CD14-positive monocyte (primary cell): ENCODE measurements around the gene CDK18. TPM values are rescaled to one million over a fixed set of nuclear protein-coding genes. Genes with fewer than 3 reads are reported as not detected.

Experiments
- DNase-seq, 3 donors: peaks; one replicate each; pipeline ENCODE4 v3.0.0-alpha.2; 2011 to 2022
- H2AFZ ChIP-seq: 2 replicates; pipeline ENCODE4 v1.6.0; 2012; ENCODE audit warnings: mild to moderate bottlenecking, low read depth, low read length, inconsistent platforms; ENCODE audit not compliant: insufficient read depth, poor library complexity, severe bottlenecking
- H3K27ac ChIP-seq, 2 donors: 1 replicate in 1 of 2; 2 replicates in 1 of 2; pipeline ENCODE4 v1.5.1; 2012 to 2013; ENCODE audit warnings: low read length in 2 of 2, control low read depth in 1 of 2, inconsistent platforms in 1 of 2, low read depth in 1 of 2, mild to moderate bottlenecking in 1 of 2
- H3K27me3 ChIP-seq, 2 donors: one replicate each; pipeline versions ENCODE4 v1.6.0 to v1.6.1; 2011 to 2013; ENCODE audit warnings: low read length in 2 of 2; ENCODE audit not compliant: control insufficient read depth in 2 of 2, insufficient read depth in 2 of 2
- H3K36me3 ChIP-seq, 2 donors: replicated peaks in 1 of 2; 1 replicate in 1 of 2; 2 replicates in 1 of 2; pipeline versions ENCODE4 v1.5.1 to v1.6.1; 2012 to 2013; ENCODE audit warnings: low read length in 2 of 2, control low read depth in 1 of 2, inconsistent platforms in 1 of 2, mild to moderate bottlenecking in 1 of 2; ENCODE audit not compliant: insufficient read depth in 2 of 2, control insufficient read depth in 1 of 2
- H3K4me1 ChIP-seq, 2 donors: 1 replicate in 1 of 2; 2 replicates in 1 of 2; pipeline versions ENCODE4 v1.5.1 to v1.6.1; 2012 to 2013; ENCODE audit warnings: low read length in 2 of 2, control low read depth in 1 of 2, inconsistent platforms in 1 of 2, mild to moderate bottlenecking in 1 of 2, moderate library complexity in 1 of 2; ENCODE audit not compliant: insufficient read depth in 2 of 2, control insufficient read depth in 1 of 2
- H3K4me2 ChIP-seq: replicated peaks from 2 replicates; pipeline ENCODE3; 2012; ENCODE audit warnings: low read length, moderate library complexity, mild to moderate bottlenecking; ENCODE audit not compliant: poor library complexity, severe bottlenecking; ENCODE audit errors: extremely low read depth
- H3K4me3 ChIP-seq, 3 experiments: fragments of 200-600 bp in 1 of 3; sonication (generic) in 1 of 3; replicated peaks in 1 of 3; 1 replicate in 2 of 3; 2 replicates in 1 of 3; pipeline ENCODE4 v1.5.1; 2011 to 2013; ENCODE audit warnings: low read length in 3 of 3, mild to moderate bottlenecking in 3 of 3, control low read depth in 2 of 3, low read depth in 2 of 3, inconsistent platforms in 1 of 3, moderate library complexity in 1 of 3
- H3K79me2 ChIP-seq: 2 replicates; pipeline ENCODE4 v1.6.0; 2012; ENCODE audit warnings: mild to moderate bottlenecking, control low read depth, inconsistent platforms, low read length, moderate library complexity; ENCODE audit not compliant: insufficient read depth
- H3K9ac ChIP-seq: 2 replicates; pipeline ENCODE4 v1.6.0; 2017; ENCODE audit warnings: low read length, mild to moderate bottlenecking; ENCODE audit not compliant: insufficient read depth, poor library complexity, severe bottlenecking
- H3K9me3 ChIP-seq, 2 donors: replicated peaks in 1 of 2; 1 replicate in 1 of 2; 2 replicates in 1 of 2; pipeline versions ENCODE4 v1.5.1 to v1.6.1; 2012 to 2013; ENCODE audit warnings: low read length in 2 of 2, control low read depth in 1 of 2; ENCODE audit not compliant: control insufficient read depth in 1 of 2, insufficient read depth in 1 of 2
- H4K20me1 ChIP-seq: 2 replicates; pipeline ENCODE4 v1.6.0; 2012; ENCODE audit warnings: mild to moderate bottlenecking, low read length, control low read depth, moderate library complexity; ENCODE audit not compliant: insufficient read depth
- H3K27ac Mint-ChIP-seq, 7 donors: one replicate each; pipeline ENCODE4 v1.8.0; 2020; ENCODE audit warnings: mild to moderate bottlenecking in 7 of 7, mixed read lengths in 7 of 7, moderate library complexity in 6 of 7, inconsistent platforms in 2 of 7
- H3K27me3 Mint-ChIP-seq, 3 donors: one replicate each; pipeline ENCODE4 v1.8.0; 2021 to 2022; ENCODE audit warnings: low read depth in 3 of 3, mild to moderate bottlenecking in 3 of 3, mixed read lengths in 3 of 3, moderate library complexity in 3 of 3, inconsistent platforms in 1 of 3
- H3K36me3 Mint-ChIP-seq, 2 donors: one replicate each; pipeline ENCODE4 v1.8.0; 2020; ENCODE audit warnings: mixed read lengths in 2 of 2, inconsistent platforms in 1 of 2, mild to moderate bottlenecking in 1 of 2
- H3K4me1 Mint-ChIP-seq: one replicate; pipeline ENCODE4 v1.8.0; 2020; ENCODE audit warnings: mild to moderate bottlenecking, mixed read lengths
- H3K4me3 Mint-ChIP-seq, 2 donors: one replicate each; pipeline ENCODE4 v1.8.0; 2020; ENCODE audit warnings: mild to moderate bottlenecking in 2 of 2, mixed read lengths in 2 of 2, moderate library complexity in 1 of 2
- H3K9me3 Mint-ChIP-seq, 7 donors: one replicate each; pipeline ENCODE4 v1.8.0; 2020 to 2022; ENCODE audit warnings: mixed read lengths in 7 of 7, mild to moderate bottlenecking in 6 of 7, moderate library complexity in 6 of 7, inconsistent platforms in 2 of 7
- WGBS: methylation state at CpG from one replicate; pipeline ENCODE4 v1.1.5; 2013; ENCODE audit warnings: missing lambda C conversion rate; ENCODE audit not compliant: insufficient coverage; 5-methylcytosine and 5-hydroxymethylcytosine counted together
- intact Hi-C, 2 donors: fragments of 100-400 bp; cut with micrococcal nuclease; formaldehyde crosslinking; loops; one replicate each; pipeline versions ENCODE4 v1.15.0 to v1.15.1; 2023
- polyA plus RNA-seq, 3 donors: library from polyadenylated mRNA; depleted of rRNA in 1 of 3; unstranded in 2 of 3; stranded (reverse) in 1 of 3; fragments of 300-500 nt in 2 of 3; fragments of >200 nt in 1 of 3; fragmentation: Illumina TruSeq in 2 of 3; gene quantifications; 1 replicate in 2 of 3; 2 replicates in 1 of 3; pipeline ENCODE4 v1.2.3, GENCODE V29; 2012 to 2021
- TF ChIP-seq, protein P1 (sequence below): fragments of 200-600 bp; IDR thresholded peaks from one replicate; pipeline ENCODE4 v1.8.0; 2022; ENCODE audit warnings: antibody characterized with exemption, mild to moderate bottlenecking

CDK18 gene
- polyA plus RNA-seq, 3 donors, result 0.48 to 4.4 (median 0.66) TPM

GRCh38 chr1:205578780-205579571, 74.5 kb downstream of the CDK18 start:
- Mint-ChIP-seq H3K27ac (no peak overlapping the region), H3K36me3 (no peaks in the 10 kb centered on the region), H3K4me3 (no peak overlapping the region), H3K4me1 (no peaks in the 10 kb centered on the region), H3K9me3 (no peaks in the 10 kb centered on the region), H3K27me3 (peaks cover 12 to 35% (median 18%) of the 10 kb centered on the region in 3 donors)
- Histone ChIP-seq H3K79me2 (no peaks in the 10 kb centered on the region), H3K9ac (no peak overlapping the region), H3K4me1 (no peaks in the 10 kb centered on the region), H2AFZ (no peak overlapping the region), H3K27me3 (no peaks in the 10 kb centered on the region), H3K4me3 (no peak overlapping the region), H3K4me2 (no peak overlapping the region), H3K27ac (no peak overlapping the region), H3K36me3 (no peaks in the 10 kb centered on the region), H3K9me3 (no peaks in the 10 kb centered on the region), H4K20me1 (no peaks in the 10 kb centered on the region)
- 81% methylated on average over 8 of the region's 9 CpGs for WGBS
- intact Hi-C loops, result no loop called here
- DNase-seq, result no peak
- TF ChIP-seq, protein P1, sequence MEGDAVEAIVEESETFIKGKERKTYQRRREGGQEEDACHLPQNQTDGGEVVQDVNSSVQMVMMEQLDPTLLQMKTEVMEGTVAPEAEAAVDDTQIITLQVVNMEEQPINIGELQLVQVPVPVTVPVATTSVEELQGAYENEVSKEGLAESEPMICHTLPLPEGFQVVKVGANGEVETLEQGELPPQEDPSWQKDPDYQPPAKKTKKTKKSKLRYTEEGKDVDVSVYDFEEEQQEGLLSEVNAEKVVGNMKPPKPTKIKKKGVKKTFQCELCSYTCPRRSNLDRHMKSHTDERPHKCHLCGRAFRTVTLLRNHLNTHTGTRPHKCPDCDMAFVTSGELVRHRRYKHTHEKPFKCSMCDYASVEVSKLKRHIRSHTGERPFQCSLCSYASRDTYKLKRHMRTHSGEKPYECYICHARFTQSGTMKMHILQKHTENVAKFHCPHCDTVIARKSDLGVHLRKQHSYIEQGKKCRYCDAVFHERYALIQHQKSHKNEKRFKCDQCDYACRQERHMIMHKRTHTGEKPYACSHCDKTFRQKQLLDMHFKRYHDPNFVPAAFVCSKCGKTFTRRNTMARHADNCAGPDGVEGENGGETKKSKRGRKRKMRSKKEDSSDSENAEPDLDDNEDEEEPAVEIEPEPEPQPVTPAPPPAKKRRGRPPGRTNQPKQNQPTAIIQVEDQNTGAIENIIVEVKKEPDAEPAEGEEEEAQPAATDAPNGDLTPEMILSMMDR, result no peak

- no peak overlapping the region for H3K4me3 Mint-ChIP-seq
- H3K4me1 Mint-ChIP-seq, result no peaks in the 10 kb centered on the region
- DNase-seq, result no peak
- no peaks in the 10 kb centered on the region for H4K20me1 ChIP-seq
- H3K9me3 ChIP-seq, result no peaks in the 10 kb centered on the region
- H3K4me2 ChIP-seq, result no peak overlapping the region
- H3K36me3 Mint-ChIP-seq, result no peaks in the 10 kb centered on the region
- WGBS, result 90% methylated on average over 9 of the region's 12 CpGs
- H3K36me3 ChIP-seq, result no peaks in the 10 kb centered on the region
- H3K4me3 ChIP-seq, result no peak overlapping the region
- H3K27me3 ChIP-seq, result no peaks in the 10 kb centered on the region
- no peak overlapping the region for H2AFZ ChIP-seq
- peaks cover 12 to 34% (median 19%) of the 10 kb centered on the region in 3 donors for H3K27me3 Mint-ChIP-seq
- H3K79me2 ChIP-seq, result no peaks in the 10 kb centered on the region
- intact Hi-C loops, result no loop called here
- no peaks in the 10 kb centered on the region for H3K9me3 Mint-ChIP-seq
- H3K9ac ChIP-seq, result no peak overlapping the region
- no peak overlapping the region for H3K27ac ChIP-seq
- no peaks in the 10 kb centered on the region for H3K4me1 ChIP-seq
- TF ChIP-seq, protein P1, result no peak
- no peak overlapping the region for H3K27ac Mint-ChIP-seq
Measured at GRCh38 chr1:205579711-205580110, 75.2 kb downstream of the CDK18 start.
